ENCODE results near the gene UPK3BL2.
"Not testable (repeated sequence)": the region's sequence is repeated elsewhere in the genome, so short reads cannot be mapped to it uniquely, and the experiment has no call there.

The UPK3BL2 gene

GRCh38 chr7:102505298-102506185 lies 38.0 kb downstream of the UPK3BL2 start:
- H3K9me3 ChIP-seq (replicated peaks; ENCODE audit: low read length); H3K4me1 ChIP-seq (ENCODE audit: control insufficient read depth, insufficient read depth, low read length); H3K36me3 ChIP-seq (ENCODE audit: insufficient read depth, low read length); H3K4me3 ChIP-seq (ENCODE audit: low read length); H3K9ac ChIP-seq (ENCODE audit: low read depth, low read length); H3K27me3 ChIP-seq (ENCODE audit: control insufficient read depth, insufficient read depth, low read length); H3K4me2 ChIP-seq (ENCODE audit: low read length): not testable (repeated sequence)

- not testable (repeated sequence) for H3K27me3 ChIP-seq (ENCODE audit: control insufficient read depth, insufficient read depth, low read length); H3K4me3 ChIP-seq (ENCODE audit: low read length); H3K9ac ChIP-seq (ENCODE audit: low read depth, low read length); H3K4me1 ChIP-seq (ENCODE audit: control insufficient read depth, insufficient read depth, low read length); H3K4me2 ChIP-seq (ENCODE audit: low read length); H3K9me3 ChIP-seq (replicated peaks; ENCODE audit: low read length); H3K36me3 ChIP-seq (ENCODE audit: insufficient read depth, low read length)
These were observed 40.4 kb downstream of the UPK3BL2 start for GRCh38 chr7:102503141-102503540.

GRCh38 chr7:102498321-102498720 lies 45.2 kb downstream of the UPK3BL2 start:
- not testable (repeated sequence) for H3K4me2 ChIP-seq (ENCODE audit: low read length); H3K4me1 ChIP-seq (ENCODE audit: control insufficient read depth, insufficient read depth, low read length); H3K36me3 ChIP-seq (ENCODE audit: insufficient read depth, low read length); H3K27me3 ChIP-seq (ENCODE audit: control insufficient read depth, insufficient read depth, low read length); H3K4me3 ChIP-seq (ENCODE audit: low read length); H3K9ac ChIP-seq (ENCODE audit: low read depth, low read length); H3K9me3 ChIP-seq (replicated peaks; ENCODE audit: low read length)

GRCh38 chr7:102497308-102497707 lies 46.2 kb downstream of the UPK3BL2 start:
- H3K27me3 ChIP-seq (ENCODE audit: control insufficient read depth, insufficient read depth, low read length); H3K4me3 ChIP-seq (ENCODE audit: low read length); H3K4me1 ChIP-seq (ENCODE audit: control insufficient read depth, insufficient read depth, low read length); H3K4me2 ChIP-seq (ENCODE audit: low read length); H3K9me3 ChIP-seq (replicated peaks; ENCODE audit: low read length); H3K9ac ChIP-seq (ENCODE audit: low read depth, low read length); H3K36me3 ChIP-seq (ENCODE audit: insufficient read depth, low read length): not testable (repeated sequence)

- not testable (repeated sequence) for H3K4me3 ChIP-seq (ENCODE audit: low read length); H3K4me1 ChIP-seq (ENCODE audit: control insufficient read depth, insufficient read depth, low read length); H3K36me3 ChIP-seq (ENCODE audit: insufficient read depth, low read length); H3K9me3 ChIP-seq (replicated peaks; ENCODE audit: low read length); H3K4me2 ChIP-seq (ENCODE audit: low read length); H3K27me3 ChIP-seq (ENCODE audit: control insufficient read depth, insufficient read depth, low read length); H3K9ac ChIP-seq (ENCODE audit: low read depth, low read length)
These were observed 46.6 kb downstream of the UPK3BL2 start for GRCh38 chr7:102496861-102497260.

GRCh38 chr7:102494473-102495149 lies 48.9 kb downstream of the UPK3BL2 start:
- H3K4me1 ChIP-seq (ENCODE audit: control insufficient read depth, insufficient read depth, low read length); H3K9ac ChIP-seq (ENCODE audit: low read depth, low read length); H3K36me3 ChIP-seq (ENCODE audit: insufficient read depth, low read length); H3K27me3 ChIP-seq (ENCODE audit: control insufficient read depth, insufficient read depth, low read length); H3K9me3 ChIP-seq (replicated peaks; ENCODE audit: low read length); H3K4me3 ChIP-seq (ENCODE audit: low read length); H3K4me2 ChIP-seq (ENCODE audit: low read length): not testable (repeated sequence)

- not testable (repeated sequence) for H3K36me3 ChIP-seq (ENCODE audit: insufficient read depth, low read length); H3K4me3 ChIP-seq (ENCODE audit: low read length); H3K9ac ChIP-seq (ENCODE audit: low read depth, low read length); H3K4me1 ChIP-seq (ENCODE audit: control insufficient read depth, insufficient read depth, low read length); H3K9me3 ChIP-seq (replicated peaks; ENCODE audit: low read length); H3K27me3 ChIP-seq (ENCODE audit: control insufficient read depth, insufficient read depth, low read length); H3K4me2 ChIP-seq (ENCODE audit: low read length)
These were observed 49.5 kb downstream of the UPK3BL2 start for GRCh38 chr7:102494026-102494425.

GRCh38 chr7:102493220-102493935 lies 50.1 kb downstream of the UPK3BL2 start:
- H3K4me3 ChIP-seq (ENCODE audit: low read length); H3K4me2 ChIP-seq (ENCODE audit: low read length); H3K9me3 ChIP-seq (replicated peaks; ENCODE audit: low read length); H3K36me3 ChIP-seq (ENCODE audit: insufficient read depth, low read length); H3K27me3 ChIP-seq (ENCODE audit: control insufficient read depth, insufficient read depth, low read length); H3K9ac ChIP-seq (ENCODE audit: low read depth, low read length); H3K4me1 ChIP-seq (ENCODE audit: control insufficient read depth, insufficient read depth, low read length): not testable (repeated sequence)

- H3K9me3 ChIP-seq (replicated peaks; ENCODE audit: low read length); H3K27me3 ChIP-seq (ENCODE audit: control insufficient read depth, insufficient read depth, low read length); H3K4me1 ChIP-seq (ENCODE audit: control insufficient read depth, insufficient read depth, low read length); H3K36me3 ChIP-seq (ENCODE audit: insufficient read depth, low read length); H3K9ac ChIP-seq (ENCODE audit: low read depth, low read length); H3K4me3 ChIP-seq (ENCODE audit: low read length); H3K4me2 ChIP-seq (ENCODE audit: low read length): not testable (repeated sequence)
These were observed 52.9 kb downstream of the UPK3BL2 start for GRCh38 chr7:102490529-102491075.

Measured in skeletal muscle satellite cell (primary cell).